ENCODE measurements around the gene NADSYN1. TPM values are rescaled to one million over a fixed set of nuclear protein-coding genes. Genes with fewer than 3 reads are reported as not detected.

The NADSYN1 gene
- total RNA-seq: 88.3 and 102 TPM in 2 replicates

DNA sequence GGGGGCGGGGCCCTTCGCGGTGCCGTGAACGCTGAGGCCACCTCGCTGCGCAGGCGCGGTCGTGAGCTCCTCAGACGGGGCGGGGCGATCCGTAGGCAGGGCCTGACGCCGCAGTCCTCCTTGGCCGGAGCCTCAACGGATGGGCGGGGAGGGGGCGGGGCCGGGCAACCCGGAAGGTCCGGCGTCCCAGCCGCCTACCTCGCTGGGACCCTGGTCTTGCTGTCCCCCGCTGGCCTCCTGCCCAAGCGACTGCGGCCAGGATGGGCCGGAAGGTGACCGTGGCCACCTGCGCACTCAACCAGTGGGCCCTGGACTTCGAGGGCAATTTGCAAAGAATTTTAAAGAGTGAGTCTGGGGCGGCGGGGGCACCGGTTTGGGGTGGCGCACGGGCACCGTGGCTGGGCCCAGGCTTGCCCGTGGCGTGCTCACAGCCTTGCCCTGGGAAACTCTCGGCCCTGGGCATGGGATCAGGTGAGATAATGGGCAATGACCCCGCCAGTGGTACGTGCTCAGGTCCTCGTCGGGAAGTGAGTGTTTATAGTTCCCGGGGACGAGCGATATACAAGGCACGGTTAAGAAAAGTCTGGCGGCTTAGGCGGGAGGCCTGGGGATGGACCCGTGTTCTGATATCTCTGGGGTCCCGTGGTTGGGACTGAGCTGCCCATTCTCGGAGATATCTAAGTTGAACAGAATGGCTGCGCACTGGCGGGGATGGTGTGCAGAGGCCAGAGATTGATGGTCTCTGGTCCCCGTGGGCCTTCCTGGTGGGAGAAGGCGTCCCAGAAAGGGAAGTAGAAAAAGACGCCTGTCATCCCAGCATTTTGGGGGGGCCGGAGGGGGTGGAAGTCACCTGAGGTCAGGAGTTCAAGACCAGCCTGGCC lies at the start of gene NADSYN1:
Gene NADSYN1 (plus strand): TSS at position 167 of the 881 bp plus-strand sequence. CDS start 94 bp downstream, at position 261.

DNA sequence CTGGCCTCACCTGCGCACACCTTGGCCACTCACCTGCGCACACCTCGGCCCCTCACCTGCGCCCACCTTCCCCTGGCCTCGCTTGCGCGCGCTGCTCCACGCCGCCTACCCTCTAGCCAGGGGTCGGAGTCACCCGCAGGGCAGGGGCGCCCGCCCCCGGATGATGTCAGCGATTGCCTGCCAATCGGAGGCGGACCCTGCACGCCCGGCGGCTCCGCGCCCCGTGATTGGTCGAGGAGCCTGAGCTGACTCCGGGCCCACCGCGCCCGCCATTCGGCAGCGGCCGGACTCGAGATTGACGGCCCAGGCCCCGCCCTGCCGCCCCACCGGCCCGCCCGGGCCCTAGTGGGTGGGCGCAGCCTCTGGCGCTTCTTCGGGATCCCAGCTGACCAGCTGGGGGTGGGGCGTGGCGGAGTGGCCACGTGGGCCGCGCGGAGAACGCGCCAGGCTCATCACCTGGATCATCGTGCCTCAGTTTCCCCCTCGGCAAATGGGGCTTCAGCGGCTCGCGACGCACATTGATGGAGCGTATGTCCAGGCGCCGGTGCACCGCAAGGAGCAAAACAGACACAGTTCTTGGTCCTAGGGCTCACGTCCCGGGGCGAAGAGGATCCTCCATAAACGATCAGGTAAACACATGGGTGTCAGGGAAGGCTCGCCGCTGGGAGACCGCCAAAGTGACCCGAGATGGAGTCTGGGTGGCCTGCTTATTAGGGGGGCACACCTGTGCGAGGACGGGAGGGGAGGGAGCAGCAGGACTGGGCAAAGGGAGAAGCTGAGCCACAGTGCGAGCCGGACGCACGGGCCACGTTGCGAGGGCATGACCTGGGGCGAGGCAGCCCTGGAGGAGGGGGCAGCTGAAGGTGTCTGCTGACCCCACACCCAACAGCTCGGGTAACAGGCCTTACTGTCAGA lies 4.5 kb upstream of the NADSYN1 start, which contains the start of gene DHCR7:
Gene DHCR7 (minus strand): TSS at position 137 of the 915 bp plus-strand sequence. CDS start 3,441 bp downstream, outside the sequence.

DNA sequence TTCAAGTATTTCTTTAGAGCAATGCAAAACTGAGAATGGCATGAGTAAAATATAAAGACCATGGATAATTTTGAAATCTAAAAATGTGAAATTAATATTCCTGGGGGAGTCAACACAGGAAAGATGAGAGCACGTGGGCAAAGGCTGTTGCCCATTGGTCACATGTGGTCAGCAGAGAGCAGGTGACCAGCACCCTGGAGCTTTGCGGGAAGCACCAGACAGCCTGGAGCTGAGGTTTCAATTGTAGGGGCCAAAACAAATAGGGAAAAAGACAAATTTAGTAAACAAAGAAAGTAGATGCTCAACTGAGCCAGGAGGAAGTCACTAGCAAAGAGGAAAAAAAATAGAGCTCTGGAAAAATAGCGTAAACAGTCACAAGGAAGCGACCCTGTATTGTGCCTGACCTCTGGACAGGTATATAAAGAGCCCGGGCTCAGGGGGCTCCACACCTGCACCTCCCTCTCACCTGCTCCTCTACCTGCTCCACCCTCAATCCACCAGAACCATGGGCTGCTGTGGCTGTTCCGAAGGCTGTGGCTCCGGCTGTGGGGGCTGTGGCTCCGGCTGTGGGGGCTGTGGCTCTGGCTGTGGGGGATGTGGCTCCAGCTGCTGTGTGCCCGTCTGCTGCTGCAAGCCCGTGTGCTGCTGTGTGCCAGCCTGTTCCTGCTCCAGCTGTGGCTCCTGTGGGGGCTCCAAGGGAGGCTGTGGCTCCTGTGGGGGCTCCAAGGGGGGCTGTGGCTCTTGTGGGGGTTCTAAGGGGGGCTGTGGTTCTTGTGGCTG lies 74.0 kb downstream of the NADSYN1 start, which contains the start of gene KRTAP5-7:
Gene KRTAP5-7 (plus strand): TSS at position 472 of the 780 bp plus-strand sequence. CDS start 34 bp downstream, at position 506.

DNA sequence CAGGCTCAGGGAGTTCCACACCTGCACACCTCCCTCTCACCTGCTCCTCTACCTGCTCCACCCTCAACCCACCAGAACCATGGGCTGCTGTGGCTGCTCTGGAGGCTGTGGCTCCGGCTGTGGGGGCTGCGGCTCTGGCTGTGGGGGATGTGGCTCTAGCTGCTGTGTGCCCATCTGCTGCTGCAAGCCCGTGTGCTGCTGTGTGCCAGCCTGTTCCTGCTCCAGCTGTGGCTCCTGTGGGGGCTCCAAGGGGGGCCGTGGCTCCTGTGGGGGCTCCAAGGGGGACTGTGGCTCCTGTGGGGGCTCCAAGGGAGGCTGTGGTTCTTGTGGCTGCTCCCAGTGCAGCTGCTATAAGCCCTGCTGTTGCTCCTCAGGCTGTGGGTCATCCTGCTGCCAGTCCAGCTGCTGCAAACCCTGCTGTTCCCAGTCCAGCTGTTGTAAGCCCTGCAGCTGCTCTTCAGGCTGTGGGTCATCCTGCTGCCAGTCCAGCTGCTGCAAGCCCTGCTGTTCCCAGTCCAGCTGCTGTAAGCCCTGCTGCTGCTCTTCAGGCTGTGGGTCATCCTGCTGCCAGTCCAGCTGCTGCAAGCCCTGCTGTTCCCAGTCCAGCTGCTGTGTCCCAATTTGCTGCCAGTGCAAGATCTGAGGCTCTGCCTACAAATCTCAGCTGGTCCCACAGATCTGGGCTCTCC lies 85.1 kb downstream of the NADSYN1 start, which contains the start of gene KRTAP5-8:
Gene KRTAP5-8 (plus strand): TSS at position 49 of the 689 bp plus-strand sequence. CDS start 31 bp downstream, at position 80.

DNA sequence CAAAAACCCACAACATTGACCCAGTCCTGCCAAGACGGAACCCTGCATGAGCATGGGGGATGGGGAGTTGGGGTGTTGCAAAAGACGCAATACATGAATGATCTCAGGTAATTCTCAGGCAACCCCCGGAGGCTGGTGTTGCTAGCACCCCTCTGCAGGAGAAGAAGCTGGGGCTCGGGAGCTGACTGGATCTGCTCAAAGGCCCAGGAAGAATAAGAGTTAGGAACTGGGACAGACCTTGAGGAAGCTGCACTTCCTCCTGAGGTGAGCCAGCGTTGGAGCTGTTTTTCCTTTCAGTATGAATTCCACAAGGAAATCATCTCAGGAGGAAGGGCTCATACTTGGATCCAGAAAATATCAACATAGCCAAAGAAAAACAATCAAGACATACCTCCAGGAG lies 95.1 kb downstream of the NADSYN1 start, which contains the start of gene KRTAP5-9:
Gene KRTAP5-9 (plus strand): TSS at position 301 of the 400 bp plus-strand sequence. CDS start 238 bp downstream, outside the sequence.

Other genes with a start within 250 kb of the NADSYN1 start
- gene SHANK2, start 200.6 kb upstream of the NADSYN1 start, total RNA-seq: not detected in 2 replicates
- 40.3 and 43.3 TPM in 2 replicates for gene DHCR7, start 4.8 kb upstream of the NADSYN1 start, total RNA-seq
- not detected in 2 replicates for gene KRTAP5-7, start 74.1 kb downstream of the NADSYN1 start, total RNA-seq
- gene KRTAP5-8, start 84.8 kb downstream of the NADSYN1 start, total RNA-seq: not detected in 2 replicates
- gene KRTAP5-9, start 95.2 kb downstream of the NADSYN1 start, total RNA-seq: not detected in 2 replicates
- not detected in 2 replicates for gene KRTAP5-10, start 112.4 kb downstream of the NADSYN1 start, total RNA-seq
- not detected in 2 replicates for gene KRTAP5-11, start 129.7 kb downstream of the NADSYN1 start, total RNA-seq